ENCODE results near the gene UBE3D.
"Not testable (repeated sequence)": the region's sequence is repeated elsewhere in the genome, so short reads cannot be mapped to it uniquely, and the experiment has no call there.

Gene UBE3D

GRCh38 chr6:83055366-83055964, 10.2 kb downstream of the UBE3D start:
- DNase-seq (ENCODE audit: low spot score): peak; percentile 58

GRCh38 chr6:83053678-83054077, 12.0 kb downstream of the UBE3D start:
- DNase-seq (ENCODE audit: low spot score): no peak

- no peak for DNase-seq (ENCODE audit: low spot score)
These were observed 14.1 kb downstream of the UBE3D start for GRCh38 chr6:83051377-83052172.

GRCh38 chr6:83047065-83047754, 18.4 kb downstream of the UBE3D start:
- DNase-seq (ENCODE audit: low spot score): no peak

GRCh38 chr6:83044091-83044768, 21.4 kb downstream of the UBE3D start:
- DNase-seq (ENCODE audit: low spot score): no peak

GRCh38 chr6:83042467-83043053, 23.1 kb downstream of the UBE3D start:
- DNase-seq (ENCODE audit: low spot score): no peak

GRCh38 chr6:83038246-83038645, 27.4 kb downstream of the UBE3D start:
- no peak for DNase-seq (ENCODE audit: low spot score)

GRCh38 chr6:83031689-83032088, 34.0 kb downstream of the UBE3D start:
- DNase-seq (ENCODE audit: low spot score): no peak

GRCh38 chr6:83019741-83020140, 45.9 kb downstream of the UBE3D start:
- DNase-seq (ENCODE audit: low spot score): no peak

- not testable (repeated sequence) for DNase-seq (ENCODE audit: low spot score)
These were observed 54.5 kb downstream of the UBE3D start for GRCh38 chr6:83011131-83011530.

GRCh38 chr6:83008626-83009025, 57.0 kb downstream of the UBE3D start:
- no peak for DNase-seq (ENCODE audit: low spot score)

GRCh38 chr6:83006270-83006905, 59.3 kb downstream of the UBE3D start:
- DNase-seq (ENCODE audit: low spot score): no peak

- no peak for DNase-seq (ENCODE audit: low spot score)
These were observed 69.5 kb downstream of the UBE3D start for GRCh38 chr6:82996156-82996555.

- DNase-seq (ENCODE audit: low spot score): no peak
These were observed 70.6 kb downstream of the UBE3D start for GRCh38 chr6:82995066-82995465.

- no peak for DNase-seq (ENCODE audit: low spot score)
These were observed 75.8 kb downstream of the UBE3D start for GRCh38 chr6:82989736-82990290.

- no peak for DNase-seq (ENCODE audit: low spot score)
These were observed 76.7 kb downstream of the UBE3D start for GRCh38 chr6:82988930-82989351.

GRCh38 chr6:82987951-82988350, 77.7 kb downstream of the UBE3D start:
- no peak for DNase-seq (ENCODE audit: low spot score)

- no peak for DNase-seq (ENCODE audit: low spot score)
These were observed 78.2 kb downstream of the UBE3D start for GRCh38 chr6:82987416-82987815.

- no peak for DNase-seq (ENCODE audit: low spot score)
These were observed 80.9 kb downstream of the UBE3D start for GRCh38 chr6:82984720-82985119.

GRCh38 chr6:82980086-82980485, 85.6 kb downstream of the UBE3D start:
- no peak for DNase-seq (ENCODE audit: low spot score)

GRCh38 chr6:82979657-82980056, 86.0 kb downstream of the UBE3D start:
- no peak for DNase-seq (ENCODE audit: low spot score)
